ENCODE measurements around the gene NEO1.

DNA sequence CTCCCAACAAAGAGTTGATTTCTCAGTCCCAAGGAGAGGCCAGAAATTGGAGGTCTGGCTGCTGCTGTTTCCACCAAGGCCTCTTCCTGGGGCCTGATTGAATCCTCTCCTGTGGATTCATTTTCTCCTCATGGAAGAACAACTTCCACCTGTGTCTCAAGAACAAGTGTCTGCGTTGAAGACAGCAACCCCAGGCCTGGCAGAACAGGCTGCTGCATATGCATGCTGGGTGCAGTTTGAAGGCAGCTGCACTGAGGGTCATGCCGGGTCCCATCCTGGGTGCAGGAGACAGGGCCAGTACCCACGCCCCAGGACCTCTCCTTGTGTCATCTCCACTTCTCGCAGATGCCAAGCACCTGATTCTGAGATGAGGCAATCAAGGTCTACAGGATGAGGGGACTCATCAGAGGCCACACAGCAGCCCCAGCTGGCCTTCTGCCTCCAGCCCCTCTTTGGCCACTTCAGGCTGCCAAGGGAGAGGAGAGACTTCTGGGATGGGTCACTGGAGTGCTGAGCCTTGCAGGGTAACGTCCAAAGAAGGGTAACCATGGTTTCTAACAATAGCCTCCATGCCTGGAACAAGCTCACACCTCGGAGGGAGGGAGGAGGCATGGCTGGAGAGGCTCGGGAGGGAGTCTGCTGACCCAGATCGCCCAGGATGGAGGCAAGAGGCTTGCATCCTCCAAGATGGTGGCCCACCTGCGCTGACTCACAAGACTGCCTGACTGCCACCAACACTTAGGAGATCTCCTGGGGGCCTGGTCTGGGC lies 286.5 kb downstream of the NEO1 start:
- TF ChIP-seq EZH2 (IDR thresholded peaks at IDR 0.05; ENCODE audit: insufficient read depth, poor library complexity, severe bottlenecking) (no peak), EZH2phosphoT487 (IDR thresholded peaks at IDR 0.05; ENCODE audit: insufficient read depth, low read depth) (no peak)
